GM21447 (cell line): ENCODE measurements around the gene RPS6KB2.
A peak's percentile ranks its signal among the peaks of the same experiment; 100 is the strongest.

ENCODE experiments used
- ATAC-seq: cut with Tn5 transposase; IDR thresholded peaks from one replicate; pipeline ENCODE4 v1.9.1; 2021; ENCODE audit not compliant: unreplicated experiment

Gene RPS6KB2

GRCh38 chr11:67441098-67441563 is 12.8 kb downstream of the RPS6KB2 start:
- no peak for ATAC-seq

GRCh38 chr11:67441731-67442351 is 13.5 kb downstream of the RPS6KB2 start:
- no peak for ATAC-seq

GRCh38 chr11:67442504-67443404 is 14.5 kb downstream of the RPS6KB2 start:
- no peak for ATAC-seq

DNA sequence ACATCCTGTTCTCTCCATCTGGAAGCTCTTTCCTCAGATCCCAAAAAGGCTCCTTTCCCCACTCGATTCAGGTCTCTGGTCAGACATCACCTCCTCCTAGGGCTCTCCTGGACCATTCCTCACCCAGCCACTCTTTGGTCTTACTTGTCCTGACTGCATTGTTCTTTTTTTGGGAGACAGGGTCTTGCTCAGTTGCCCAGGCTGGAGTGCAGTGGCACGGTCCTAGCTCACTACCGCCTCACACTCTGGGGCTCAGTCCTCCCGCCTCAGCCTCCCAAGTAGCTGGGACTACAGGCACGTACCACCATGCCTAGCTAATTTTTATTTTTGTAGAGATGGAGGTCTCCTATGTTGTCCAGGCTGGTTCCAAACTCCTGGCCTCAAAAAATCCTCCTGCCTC is 17.2 kb downstream of the RPS6KB2 start:
- ATAC-seq: no peak

GRCh38 chr11:67448220-67448609 is 19.9 kb downstream of the RPS6KB2 start:
- no peak for ATAC-seq

DNA sequence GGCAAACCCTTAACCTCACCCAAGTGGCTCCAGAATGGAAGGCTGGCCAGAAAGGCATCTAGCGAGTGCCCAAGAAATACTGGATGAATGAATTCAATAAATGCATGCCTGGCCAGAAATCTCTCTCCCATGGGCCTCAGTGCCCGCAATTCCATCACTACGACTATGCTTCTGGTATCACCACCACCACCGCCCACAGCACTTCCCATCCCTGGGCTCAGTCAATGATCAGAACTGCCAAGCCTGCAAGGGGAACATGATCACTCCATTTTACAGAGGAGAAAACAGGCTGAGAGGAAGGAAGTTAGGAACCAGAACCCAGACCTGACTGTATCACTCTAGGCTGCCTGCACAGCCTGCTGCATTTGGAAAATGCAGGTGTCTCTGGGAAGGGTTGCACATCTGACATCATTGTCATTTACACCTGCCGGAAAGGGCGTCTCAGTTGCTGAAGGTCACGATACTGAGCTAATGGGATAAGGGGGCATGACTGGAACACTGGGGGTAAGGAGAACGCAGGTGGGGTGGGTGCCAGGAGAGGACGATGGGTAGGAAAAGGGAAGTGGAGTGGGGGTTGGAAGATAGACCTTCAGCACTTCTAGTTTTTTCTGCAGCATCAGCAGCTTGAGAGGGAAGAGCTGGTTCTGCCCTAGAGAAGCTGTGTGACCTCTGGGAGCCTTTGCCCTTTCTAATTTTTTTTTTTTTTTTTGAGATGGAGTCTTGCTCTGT is 21.0 kb downstream of the RPS6KB2 start:
- ATAC-seq: no peak

- ATAC-seq: no peak
Measured at GRCh38 chr11:67450796-67451657, 22.7 kb downstream of the RPS6KB2 start.

- ATAC-seq: no peak
Measured at GRCh38 chr11:67451658-67451976, 23.3 kb downstream of the RPS6KB2 start.

DNA sequence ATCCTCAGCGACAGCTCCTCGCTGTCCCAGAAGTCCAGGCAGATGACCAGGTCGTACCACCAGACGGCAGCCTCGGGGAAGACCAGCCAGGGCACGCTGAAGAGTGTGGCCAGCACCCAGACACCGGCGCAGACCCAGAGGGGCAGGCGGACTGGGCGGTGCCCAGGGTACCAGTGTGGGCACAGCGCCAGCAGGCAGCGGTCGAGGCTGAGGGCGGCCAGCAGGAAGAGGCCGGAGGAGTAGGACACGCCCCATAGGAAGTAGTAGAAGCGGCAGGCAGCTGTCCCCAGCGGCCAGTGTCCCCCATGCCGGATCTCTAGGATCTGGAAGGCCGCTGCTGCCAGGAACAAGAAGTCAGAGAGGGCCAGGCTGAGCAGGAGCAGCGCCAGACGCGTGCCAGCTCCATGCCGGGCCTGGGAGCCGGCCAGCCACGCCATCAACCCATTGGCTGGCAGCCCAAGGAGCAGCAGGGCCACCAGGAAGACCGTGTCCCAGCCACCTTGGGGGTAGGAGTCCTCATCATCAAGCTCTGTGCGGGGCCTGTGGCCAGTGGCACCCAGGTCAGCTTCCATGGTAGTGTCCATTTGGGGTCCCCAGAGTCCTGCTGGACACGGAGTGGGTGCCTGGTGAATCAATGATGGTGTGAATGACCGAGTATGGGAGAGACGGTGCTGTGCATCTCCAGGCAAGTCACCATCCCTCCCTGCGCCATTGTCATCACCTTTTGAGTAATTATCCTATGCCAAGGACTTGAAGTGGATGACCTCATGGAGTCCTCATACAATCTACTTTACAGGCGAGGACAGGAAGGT is 24.1 kb downstream of the RPS6KB2 start, which contains the start of gene GPR152:
Gene GPR152 (minus strand): TSS at position 589 of the 812 bp plus-strand sequence. CDS start 5 bp downstream, at position 584.
- ATAC-seq: no peak

DNA sequence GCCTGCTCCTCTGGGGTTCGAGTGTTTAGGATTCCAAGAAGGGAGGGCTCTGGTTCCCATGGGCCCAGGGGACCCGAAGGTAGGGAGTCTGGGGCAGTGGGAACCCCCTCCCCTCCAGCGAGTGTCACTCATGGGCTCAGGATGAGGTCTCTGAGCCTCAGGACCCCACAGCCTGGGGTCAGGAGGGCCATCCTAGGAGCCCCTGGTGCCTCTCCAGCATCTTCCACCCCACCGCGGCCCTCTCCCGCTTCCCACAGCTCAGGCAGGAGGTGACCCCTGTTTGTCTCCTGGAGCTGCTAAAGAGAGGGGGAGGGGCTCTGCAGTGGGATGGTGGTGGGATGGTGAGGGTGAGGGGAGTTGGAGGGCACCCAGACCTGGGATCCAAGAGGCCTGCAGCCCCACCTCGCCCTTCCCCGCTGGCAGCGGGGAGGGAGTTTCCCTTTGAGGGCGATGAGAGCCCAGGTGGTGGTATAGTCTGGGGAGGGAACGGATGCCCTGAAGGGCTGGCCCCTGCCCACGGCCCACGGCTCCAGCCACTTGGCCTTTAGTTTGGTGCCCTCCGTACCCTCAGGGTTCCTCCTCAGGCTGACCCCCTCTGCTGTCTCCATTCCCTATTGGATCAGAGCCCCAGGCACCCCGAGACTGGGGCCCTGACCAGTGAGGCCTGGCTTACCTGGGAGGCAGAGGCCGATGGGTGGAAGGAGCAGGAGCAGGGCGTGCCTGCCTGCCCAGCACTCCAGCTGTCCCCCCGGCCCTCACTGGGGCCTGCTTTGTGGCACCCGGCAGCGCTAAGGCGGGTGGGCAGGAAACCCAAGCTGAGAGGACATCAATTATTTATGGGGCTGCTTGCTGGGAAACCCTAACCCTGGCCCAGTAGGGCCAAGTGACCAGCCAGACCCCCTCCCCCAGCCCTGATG is 25.8 kb downstream of the RPS6KB2 start:
- ATAC-seq: no peak

DNA sequence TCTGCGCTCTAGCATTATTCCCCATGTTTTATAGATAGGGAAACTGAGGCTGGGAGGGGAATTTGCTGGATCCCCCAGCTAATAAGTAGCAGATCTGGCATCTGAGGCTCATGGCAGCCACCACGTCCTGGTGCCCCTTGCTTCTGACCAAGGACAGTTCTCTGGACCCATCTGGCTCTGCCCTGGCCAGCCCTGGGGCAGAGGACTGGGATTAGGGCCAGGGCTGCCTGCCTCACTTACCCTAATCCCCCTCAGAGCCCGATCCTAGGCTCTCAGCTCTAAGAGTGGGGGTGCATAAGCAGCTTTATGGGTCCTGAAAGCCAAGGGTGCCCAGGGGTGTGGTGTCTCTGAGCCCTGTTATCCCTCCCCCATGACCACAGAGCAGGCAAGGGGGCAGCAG is 26.8 kb downstream of the RPS6KB2 start, which contains the start of gene CABP4:
Gene CABP4 (plus strand): TSS at position 301 of the 400 bp plus-strand sequence. CDS start 70 bp downstream, at position 371.
- no peak for ATAC-seq

DNA sequence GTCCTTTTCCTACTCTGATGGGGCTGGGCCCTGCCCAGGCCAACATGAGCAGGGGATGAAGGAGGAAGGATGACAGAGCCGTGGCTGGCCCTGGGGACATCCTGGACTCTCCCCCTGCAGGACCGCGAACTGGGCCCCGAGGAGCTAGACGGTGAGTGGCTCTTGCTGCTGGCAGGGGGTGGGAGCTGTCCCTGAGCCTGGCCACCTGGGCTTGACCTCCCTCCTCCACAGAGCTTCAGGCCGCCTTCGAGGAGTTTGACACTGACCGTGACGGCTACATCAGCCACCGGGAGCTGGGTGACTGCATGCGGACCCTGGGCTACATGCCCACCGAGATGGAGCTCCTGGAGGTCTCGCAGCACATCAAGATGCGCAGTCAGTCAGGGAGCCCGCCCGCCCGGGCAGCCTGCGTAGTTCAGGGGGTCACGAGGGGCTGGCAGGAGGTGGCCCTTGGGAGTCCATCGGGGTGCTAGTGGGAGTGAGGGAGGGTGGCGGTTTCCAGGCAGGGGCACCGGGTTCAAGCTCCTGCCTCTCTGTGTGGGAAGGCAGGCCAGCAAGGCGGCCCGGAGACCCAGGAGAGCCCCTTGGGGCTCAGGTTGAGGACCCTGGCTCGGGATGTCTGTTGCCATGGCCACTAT is 27.9 kb downstream of the RPS6KB2 start:
- no peak for ATAC-seq

DNA sequence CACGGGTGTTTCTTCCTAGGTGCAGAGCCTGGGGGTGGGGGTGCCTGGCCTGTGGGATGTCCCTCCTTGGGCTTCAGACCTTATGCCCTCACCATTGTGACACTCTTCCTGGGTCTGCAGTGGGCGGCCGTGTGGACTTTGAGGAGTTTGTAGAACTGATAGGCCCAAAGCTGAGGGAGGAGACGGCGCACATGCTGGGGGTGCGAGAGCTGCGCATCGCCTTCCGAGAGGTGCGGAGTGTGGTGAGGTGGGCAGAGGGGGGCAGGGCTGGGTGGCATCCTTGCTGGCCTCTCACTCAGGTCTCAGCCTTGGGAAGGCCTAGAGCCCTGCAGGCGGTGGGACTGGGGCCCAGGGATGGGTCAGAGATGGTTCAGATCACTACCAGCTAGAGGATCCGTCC is 29.2 kb downstream of the RPS6KB2 start:
- ATAC-seq: no peak

DNA sequence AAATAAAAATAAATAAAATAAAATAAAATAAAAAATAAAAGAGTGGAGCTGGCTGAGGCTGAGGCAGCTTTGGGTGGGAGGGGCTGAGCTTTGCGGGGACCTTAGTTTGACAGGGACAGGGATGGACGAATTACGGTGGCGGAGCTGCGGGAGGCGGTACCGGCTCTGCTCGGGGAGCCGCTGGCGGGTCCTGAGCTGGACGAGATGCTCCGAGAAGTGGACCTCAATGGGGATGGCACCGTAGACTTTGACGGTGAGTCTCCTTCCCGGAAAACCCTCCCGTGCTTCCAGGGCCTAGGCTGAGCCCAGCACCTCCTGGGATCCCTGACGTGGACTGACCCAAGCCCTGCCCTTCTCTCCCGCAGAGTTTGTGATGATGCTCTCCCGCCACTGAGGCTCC is 30.0 kb downstream of the RPS6KB2 start:
- ATAC-seq: no peak

DNA sequence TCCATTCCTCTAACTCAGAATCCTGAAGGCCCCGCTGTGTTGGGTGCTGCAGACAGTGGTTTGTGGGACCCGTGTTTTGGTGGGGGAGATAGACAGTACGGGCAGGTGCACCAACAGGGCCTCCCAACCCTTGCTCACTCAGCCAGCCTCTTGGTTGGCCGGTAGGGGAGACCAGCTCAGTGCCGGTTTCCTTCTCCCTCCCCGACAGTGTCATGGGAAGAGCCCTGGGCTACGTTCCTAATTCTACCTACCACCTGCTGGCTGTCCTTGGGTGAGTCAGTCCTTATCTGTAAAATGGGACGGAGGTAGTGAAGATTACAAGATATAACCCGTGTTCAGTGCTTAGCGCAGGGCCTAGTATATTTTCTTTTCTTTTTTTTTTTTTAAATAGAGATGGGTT is 34.9 kb downstream of the RPS6KB2 start:
- ATAC-seq: no peak

DNA sequence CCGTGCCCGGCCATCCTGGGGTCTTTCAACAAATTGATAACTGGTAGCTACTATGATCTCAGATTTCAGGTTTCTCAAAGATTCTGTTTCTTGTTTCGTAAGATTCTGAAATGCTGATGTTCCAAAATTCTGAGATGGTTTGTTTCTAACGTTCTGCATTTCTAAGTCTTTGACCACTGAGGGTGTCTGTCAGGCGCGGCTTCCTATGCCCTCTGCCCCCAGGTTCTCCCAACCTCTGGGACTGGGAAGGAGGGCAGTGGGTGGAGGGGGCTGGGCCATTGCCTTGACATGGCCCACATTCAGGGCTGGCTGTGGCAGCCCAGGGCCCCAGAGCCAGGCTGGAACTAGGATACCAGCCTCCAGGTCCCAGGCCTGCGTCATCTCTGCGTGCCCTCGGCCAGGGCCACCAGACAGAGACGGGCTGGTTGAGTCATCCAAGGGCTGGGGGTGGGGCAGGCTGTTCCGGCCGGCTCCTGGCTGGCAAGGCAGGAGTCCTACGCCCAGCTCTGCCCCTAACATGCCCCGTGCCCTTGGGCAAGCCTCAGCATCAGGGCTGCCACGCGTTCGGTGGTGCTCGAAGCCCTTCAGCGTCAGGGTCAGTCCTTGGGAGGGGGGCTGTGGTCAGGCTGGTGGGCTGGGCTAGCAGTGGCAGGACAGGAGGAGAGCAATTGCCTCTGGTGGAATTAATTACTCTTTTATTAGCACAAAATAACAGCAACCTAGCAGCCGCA is 35.6 kb downstream of the RPS6KB2 start:
- ATAC-seq: no peak

GRCh38 chr11:67464411-67465188 is 36.3 kb downstream of the RPS6KB2 start:
- ATAC-seq: peak; percentile 50
